CD4-positive, CD25-positive, alpha-beta regulatory T cell (primary cell): ENCODE measurements around the gene PKN1. TPM values are rescaled to one million over a fixed set of nuclear protein-coding genes. Genes with fewer than 3 reads are reported as not detected.

Experiments used
- ATAC-seq, 2 donors: fragments of 150-1000 bp; cut with Tn5 transposase; one replicate each; pipeline ENCODE4 v1.10.0; 2021; ENCODE audit warnings: low read depth in 2 of 2, moderate number of reproducible peaks in 2 of 2, moderate library complexity in 1 of 2
- DNase-seq, 3 donors: peaks; one replicate each; pipeline versions ENCODE4 v3.0.0 to v3.0.0-alpha.2; 2012 to 2022; ENCODE audit warnings: mixed read lengths in 1 of 3
- H3K27ac ChIP-seq: one replicate; pipeline ENCODE4 v1.7.0; 2013; ENCODE audit warnings: mild to moderate bottlenecking, low read length; ENCODE audit not compliant: insufficient read depth, poor library complexity, severe bottlenecking
- H3K27me3 ChIP-seq: one replicate; pipeline ENCODE4 v1.7.0; 2013; ENCODE audit warnings: low read length; ENCODE audit not compliant: control insufficient read depth, insufficient read depth
- H3K36me3 ChIP-seq: one replicate; pipeline ENCODE4 v1.7.0; 2013; ENCODE audit warnings: mild to moderate bottlenecking, low read length, moderate library complexity; ENCODE audit not compliant: control insufficient read depth, insufficient read depth
- H3K4me1 ChIP-seq: 2 replicates; pipeline ENCODE4 v1.7.0; 2013; ENCODE audit warnings: mild to moderate bottlenecking, low read length; ENCODE audit not compliant: insufficient read depth, control insufficient read depth, poor library complexity, severe bottlenecking
- H3K4me3 ChIP-seq: one replicate; pipeline ENCODE4 v1.7.0; 2013; ENCODE audit warnings: low read depth, mild to moderate bottlenecking, low read length, moderate library complexity
- H3K9me3 ChIP-seq, 2 experiments: 1 replicate in 1 of 2; 2 replicates in 1 of 2; pipeline ENCODE4 v1.7.0; 2013; ENCODE audit warnings: low read length in 2 of 2, mild to moderate bottlenecking in 1 of 2, moderate library complexity in 1 of 2; ENCODE audit not compliant: control insufficient read depth in 2 of 2
- H3K27ac Mint-ChIP-seq, 3 donors: one replicate each; pipeline ENCODE4 v1.8.0; 2020 to 2022; ENCODE audit warnings: mild to moderate bottlenecking in 3 of 3, mixed read lengths in 3 of 3, moderate library complexity in 2 of 3
- H3K27me3 Mint-ChIP-seq: one replicate; pipeline ENCODE4 v1.8.0; 2022; ENCODE audit warnings: mild to moderate bottlenecking, mixed read lengths
- H3K36me3 Mint-ChIP-seq: one replicate; pipeline ENCODE4 v1.8.0; 2020; ENCODE audit warnings: mixed read lengths
- H3K4me1 Mint-ChIP-seq, 4 donors: one replicate each; pipeline ENCODE4 v1.8.0; 2020 to 2022; ENCODE audit warnings: mixed read lengths in 4 of 4, mild to moderate bottlenecking in 1 of 4
- H3K4me3 Mint-ChIP-seq, 4 donors: one replicate each; pipeline ENCODE4 v1.8.0; 2020 to 2022; ENCODE audit warnings: mild to moderate bottlenecking in 4 of 4, mixed read lengths in 4 of 4, moderate library complexity in 3 of 4
- H3K9me3 Mint-ChIP-seq, 7 donors: one replicate each; pipeline ENCODE4 v1.8.0; 2020 to 2022; ENCODE audit warnings: mixed read lengths in 7 of 7, mild to moderate bottlenecking in 3 of 7, moderate library complexity in 2 of 7
- polyA plus RNA-seq, 4 donors: library from polyadenylated mRNA; unstranded; fragments of 300-500 nt; fragmentation: Illumina TruSeq; gene quantifications; one replicate each; pipeline ENCODE4 v1.2.3, GENCODE V29; 2021
- total RNA-seq: library from RNA; stranded (reverse); gene quantifications from one replicate; pipeline ENCODE4 v1.2.3, GENCODE V29; 2022

PKN1 gene
- total and polyA plus RNA-seq, 5 donors from 2014 or later = 43.2 to 151 (median 57.7) TPM

- ATAC-seq (no peak), DNase-seq (no peak)
- Mint-ChIP-seq H3K4me1 (peaks cover 0 to 13% (median 5%) of the 10 kb centered on the region in 4 donors), H3K27ac (peak overlapping the region in 1 of 3 donors; percentile 48), H3K27me3 (peaks cover 10% of the 10 kb centered on the region), H3K9me3 (no peaks in the 10 kb centered on the region), H3K36me3 (no peaks in the 10 kb centered on the region), H3K4me3 (peak overlapping the region in 1 of 4 donors; percentile 91)
- Histone ChIP-seq H3K36me3 (no peaks in the 10 kb centered on the region), H3K4me1 (peaks cover 9% of the 10 kb centered on the region), H3K27ac (no peak overlapping the region), H3K9me3 (no peaks in the 10 kb centered on the region), H3K27me3 (no peaks in the 10 kb centered on the region), H3K4me3 (no peak overlapping the region)
Measured at GRCh38 chr19:14427461-14427860, 5.6 kb upstream of the PKN1 start.

- H3K27ac Mint-ChIP-seq = no peak overlapping the region
- ATAC-seq = no peak
Measured at GRCh38 chr19:14428882-14429416, 4.2 kb upstream of the PKN1 start.

GRCh38 chr19:14430712-14431111 lies 2.4 kb upstream of the PKN1 start:
- Histone ChIP-seq H3K27ac (no peak overlapping the region), H3K36me3 (no peaks in the 10 kb centered on the region), H3K4me1 (peaks cover 34% of the 10 kb centered on the region), H3K4me3 (no peak overlapping the region), H3K9me3 (no peaks in the 10 kb centered on the region), H3K27me3 (no peaks in the 10 kb centered on the region)
- H3K9me3 Mint-ChIP-seq = no peaks in the 10 kb centered on the region
- H3K4me3 Mint-ChIP-seq = peak overlapping the region; percentile 43 to 62 (median 52)
- no peaks in the 10 kb centered on the region for H3K36me3 Mint-ChIP-seq
- DNase-seq = no peak
- peaks cover 6% of the 10 kb centered on the region for H3K27me3 Mint-ChIP-seq
- ATAC-seq = no peak
- peak overlapping the region; percentile 59 to 75 (median 64) for H3K27ac Mint-ChIP-seq
- H3K4me1 Mint-ChIP-seq = peaks cover 0 to 32% (median 15%) of the 10 kb centered on the region in 4 donors

More at GRCh38 chr19:14428882-14429416, 4.2 kb upstream of the PKN1 start:
- Histone ChIP-seq H3K27ac (no peak overlapping the region), H3K4me3 (no peak overlapping the region), H3K27me3 (no peaks in the 10 kb centered on the region), H3K9me3 (no peaks in the 10 kb centered on the region), H3K36me3 (no peaks in the 10 kb centered on the region), H3K4me1 (peaks cover 17% of the 10 kb centered on the region)
- Mint-ChIP-seq H3K27me3 (peaks cover 6% of the 10 kb centered on the region), H3K36me3 (no peaks in the 10 kb centered on the region), H3K4me1 (peaks cover 0 to 17% (median 6%) of the 10 kb centered on the region in 4 donors), H3K4me3 (peak overlapping the region in 2 of 4 donors; percentile 53 to 70), H3K9me3 (no peaks in the 10 kb centered on the region)
- no peak for DNase-seq

GRCh38 chr19:14433554-14434501 lies 722 bp downstream of the PKN1 start:
- H3K27ac ChIP-seq = peak overlapping the region; percentile 74
- peak overlapping the region; percentile 43 for H3K4me3 ChIP-seq
- no peaks in the 10 kb centered on the region for H3K27me3 ChIP-seq
- Mint-ChIP-seq H3K27ac (peak overlapping the region; percentile 74 to 90 (median 76)), H3K36me3 (no peaks in the 10 kb centered on the region), H3K9me3 (no peaks in the 10 kb centered on the region), H3K27me3 (peaks cover 6% of the 10 kb centered on the region), H3K4me1 (peaks cover 3 to 55% (median 27%) of the 10 kb centered on the region in 4 donors), H3K4me3 (peak overlapping the region; percentile 74 to 88 (median 84))
- peak; percentile 56 to 59 for ATAC-seq
- H3K36me3 ChIP-seq = no peaks in the 10 kb centered on the region
- peaks cover 36% of the 10 kb centered on the region for H3K4me1 ChIP-seq
- peak; percentile 34 to 65 (median 53) for DNase-seq
- H3K9me3 ChIP-seq = no peaks in the 10 kb centered on the region

GRCh38 chr19:14434543-14435319 lies 1.6 kb downstream of the PKN1 start:
- peak overlapping the region; percentile 74 for H3K27ac ChIP-seq
- Mint-ChIP-seq H3K27me3 (peaks cover 6% of the 10 kb centered on the region), H3K9me3 (no peaks in the 10 kb centered on the region), H3K36me3 (no peaks in the 10 kb centered on the region), H3K27ac (peak overlapping the region in 2 of 3 donors; percentile 76 to 90), H3K4me1 (peaks cover 3 to 64% (median 33%) of the 10 kb centered on the region in 4 donors), H3K4me3 (peak overlapping the region; percentile 74 to 84 (median 81))
- H3K27me3 ChIP-seq = no peaks in the 10 kb centered on the region
- H3K36me3 ChIP-seq = no peaks in the 10 kb centered on the region
- peak; percentile 33 to 49 for ATAC-seq
- no peaks in the 10 kb centered on the region for H3K9me3 ChIP-seq
- peak in 1 of 3 donors; percentile 28 for DNase-seq
- no peak overlapping the region for H3K4me3 ChIP-seq
- peaks cover 45% of the 10 kb centered on the region for H3K4me1 ChIP-seq

GRCh38 chr19:14435320-14436050 lies 2.4 kb downstream of the PKN1 start:
- peak overlapping the region; percentile 48 to 88 (median 76) for H3K27ac Mint-ChIP-seq
- H3K27me3 ChIP-seq = no peaks in the 10 kb centered on the region
- H3K4me3 ChIP-seq = no peak overlapping the region
- H3K27me3 Mint-ChIP-seq = peaks cover 4% of the 10 kb centered on the region
- no peak for ATAC-seq
- peak overlapping the region; percentile 47 for H3K27ac ChIP-seq
- H3K36me3 ChIP-seq = no peaks in the 10 kb centered on the region
- H3K4me3 Mint-ChIP-seq = peak overlapping the region in 3 of 4 donors; percentile 65 to 84 (median 74)
- peaks cover 53% of the 10 kb centered on the region for H3K4me1 ChIP-seq
- H3K9me3 ChIP-seq = no peaks in the 10 kb centered on the region
- H3K9me3 Mint-ChIP-seq = no peaks in the 10 kb centered on the region
- DNase-seq = no peak
- peaks cover 6% of the 10 kb centered on the region for H3K36me3 Mint-ChIP-seq
- peaks cover 3 to 71% (median 40%) of the 10 kb centered on the region in 4 donors for H3K4me1 Mint-ChIP-seq
